OCI-LY7 (cell line): ENCODE data around the gene ZNF112.

Experiments used
- CTCF ChIP-seq: fragments of 200-600 bp; sonication (generic); conservative IDR thresholded peaks from 2 replicates; pipeline ENCODE4 v1.5.1; 2014; ENCODE audit warnings: mild to moderate bottlenecking, antibody characterized with exemption, low read length, moderate library complexity, mixed read lengths
- EZH2phosphoT487 ChIP-seq: fragments of 200-600 bp; sonication (generic); IDR thresholded peaks from 2 replicates; pipeline ENCODE4 v1.6.1; 2018; ENCODE audit warnings: low read depth, borderline replicate concordance, mild to moderate bottlenecking, mixed run types, antibody characterized with exemption, low read length, moderate library complexity, mixed read lengths

DNA sequence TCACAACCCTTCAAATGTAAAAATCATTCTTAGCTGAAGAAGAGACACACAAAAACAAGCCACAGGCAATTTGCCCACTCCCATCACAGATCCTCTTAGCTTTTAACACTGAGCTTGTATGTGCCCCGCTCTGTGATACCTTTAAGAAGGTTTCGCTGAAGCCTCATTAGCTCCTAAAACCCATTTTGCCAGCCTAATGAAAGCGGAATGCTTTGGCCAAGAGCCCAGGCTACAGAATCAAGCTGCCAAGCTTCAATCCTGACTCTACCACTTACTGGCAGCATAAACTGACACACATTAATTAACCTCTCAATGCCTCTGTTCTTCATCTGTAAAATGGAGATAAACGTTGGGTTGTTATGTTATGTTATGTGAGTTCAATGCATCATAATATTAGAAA lies 10.5 kb downstream of the ZNF112 start:
- no peak for TF ChIP-seq CTCF
- no peak for TF ChIP-seq EZH2phosphoT487
